GM12891 (cell line): ENCODE data around the gene CFD.

Source experiments
- PAX5 ChIP-seq: IDR thresholded peaks from 2 replicates; pipeline ENCODE4 v1.6.1; 2011; ENCODE audit warnings: low read length, moderate library complexity, mild to moderate bottlenecking; ENCODE audit not compliant: insufficient read depth, severe bottlenecking
- POLR2A ChIP-seq: IDR thresholded peaks from 2 replicates; pipeline ENCODE4 v1.6.1; 2011; ENCODE audit warnings: low read depth, low read length, control low read depth
- POU2F2 ChIP-seq: IDR thresholded peaks from 2 replicates; pipeline ENCODE4 v1.6.1; 2011; ENCODE audit warnings: low read depth, mild to moderate bottlenecking, control low read depth, low read length, moderate library complexity
- SPI1 ChIP-seq: IDR thresholded peaks from 2 replicates; pipeline ENCODE4 v1.6.1; 2011; ENCODE audit warnings: low read depth, low read length, control low read depth

- TF ChIP-seq PAX5, result no peak
- TF ChIP-seq POU2F2, result no peak
- TF ChIP-seq SPI1, result no peak
- TF ChIP-seq POLR2A, result no peak
Observed at GRCh38 chr19:852136-853013, 7.1 kb upstream of the CFD start, which contains the start of gene ELANE.
